HCT116 (cell line): ENCODE data around the gene FIZ1. TPM values are rescaled to one million over a fixed set of nuclear protein-coding genes. Genes with fewer than 3 reads are reported as not detected.

ENCODE experiments used
- ATAC-seq: fragments of 200-7000 bp; cut with Tn5 transposase; 2 replicates; pipeline ENCODE4 v1.9.1; 2020; ENCODE audit warnings: mild to moderate bottlenecking, moderate library complexity
- BruUV-seq: library from RNA; stranded (reverse); fragments of 400-500 nt; replicated peaks from 2 replicates; lab custom pipeline; 2021; lab: Mats Ljungman, UMichigan
- CTCF ChIA-PET: fragments of 300-600 bp; sonication (Branson Sonifier 250); formaldehyde crosslinking; loops from one replicate; lab custom pipeline; 2021; ENCODE audit warnings: antibody characterized with exemption; lab: Charles Lee
- POLR2A ChIA-PET: fragments of 300-600, 350-600 bp; sonication (Branson Sonifier 250); formaldehyde crosslinking; loops from one replicate; lab custom pipeline; 2021; ENCODE audit warnings: antibody characterized with exemption; lab: Charles Lee
- RAD21 ChIA-PET, 2 experiments: fragments of 300-600 bp; sonication (Branson Sonifier 250); formaldehyde crosslinking; loops; one replicate each; lab custom pipeline; 2023; ENCODE audit warnings: low total read pairs in 2 of 2; ENCODE audit not compliant: uncharacterized antibody in 2 of 2, unreplicated experiment in 2 of 2, low non-redundant PET in 1 of 2; lab: Charles Lee
- DNase-seq: peaks from one replicate; pipeline ENCODE4 v3.0.0-alpha.2; 2010; ENCODE audit warnings: low read depth, low spot score
- H2AFZ ChIP-seq: fragments of 200-600 bp; shearing (Covaris generic), sonication (generic); 2 replicates; pipeline ENCODE4 v1.6.1; 2017; ENCODE audit warnings: low read depth, mixed run types, mixed read lengths, antibody characterized with exemption, low read length; ENCODE audit not compliant: poor library complexity, severe bottlenecking
- H3K27ac ChIP-seq: 2 replicates; pipeline ENCODE4 v1.5.1; 2012; ENCODE audit warnings: low read depth, low read length
- H3K27me3 ChIP-seq: fragments of 200-600 bp; sonication (generic); 2 replicates; pipeline ENCODE4 v1.6.1; 2016; ENCODE audit warnings: mixed run types, low read length, mixed read lengths; ENCODE audit not compliant: insufficient read depth
- H3K36me3 ChIP-seq, 2 experiments: fragments of 200-500 bp in 1 of 2; fragments of 200-600 bp in 1 of 2; sonication (Bioruptor generic) in 1 of 2; sonication (generic) in 1 of 2; 2 replicates each; pipeline versions ENCODE4 v1.5.1 to v1.6.1; 2014 to 2016; ENCODE audit warnings: low read length in 2 of 2, inconsistent platforms in 1 of 2, mixed read lengths in 1 of 2, mixed run types in 1 of 2; ENCODE audit not compliant: insufficient read depth in 2 of 2, control insufficient read depth in 1 of 2
- H3K4me1 ChIP-seq, 2 experiments: fragments of 200-600 bp in 1 of 2; sonication (generic) in 1 of 2; 2 replicates each; pipeline versions ENCODE4 v1.5.1 to v1.6.1; 2012 to 2017; ENCODE audit warnings: low read length in 2 of 2, inconsistent platforms in 1 of 2, mild to moderate bottlenecking in 1 of 2, mixed read lengths in 1 of 2, mixed run types in 1 of 2, moderate library complexity in 1 of 2; ENCODE audit not compliant: insufficient read depth in 2 of 2, control insufficient read depth in 1 of 2
- H3K4me2 ChIP-seq: fragments of 200-600 bp; sonication (generic); 2 replicates; pipeline ENCODE4 v1.6.1; 2017; ENCODE audit warnings: mixed run types, low read length, mixed read lengths
- H3K4me3 ChIP-seq, 2 experiments: fragments of 200-600 bp in 1 of 2; sonication (generic) in 1 of 2; replicated peaks in 1 of 2; 2 replicates each; pipeline ENCODE4 v1.5.1; 2011 to 2016; ENCODE audit warnings: low read length in 2 of 2, control low read depth in 1 of 2, low read depth in 1 of 2, mild to moderate bottlenecking in 1 of 2, mixed read lengths in 1 of 2, mixed run types in 1 of 2
- H3K79me2 ChIP-seq: fragments of 200-600 bp; sonication (generic); 2 replicates; pipeline ENCODE4 v1.6.1; 2017; ENCODE audit warnings: mild to moderate bottlenecking, mixed run types, low read length, moderate library complexity, mixed read lengths; ENCODE audit not compliant: insufficient read depth
- H3K9ac ChIP-seq: fragments of 200-600 bp; sonication (generic); 2 replicates; pipeline ENCODE4 v1.6.1; 2016; ENCODE audit warnings: low read length, mixed read lengths
- H3K9me2 ChIP-seq: fragments of 200-600 bp; sonication (generic), shearing (Covaris generic); 2 replicates; pipeline ENCODE4 v1.6.1; 2017; ENCODE audit warnings: mixed run types, mild to moderate bottlenecking, moderate library complexity; ENCODE audit not compliant: insufficient read depth
- H3K9me3 ChIP-seq, 2 experiments: fragments of 200-500 bp in 1 of 2; fragments of 200-600 bp in 1 of 2; sonication (Bioruptor generic) in 1 of 2; sonication (generic) in 1 of 2; 2 replicates each; pipeline ENCODE4 v1.6.1; 2014 to 2017; ENCODE audit warnings: low read length in 2 of 2, mixed read lengths in 2 of 2, inconsistent platforms in 1 of 2, low read depth in 1 of 2, mild to moderate bottlenecking in 1 of 2, mixed run types in 1 of 2, moderate library complexity in 1 of 2; ENCODE audit not compliant: control insufficient read depth in 1 of 2, insufficient read depth in 1 of 2
- H4K20me1 ChIP-seq: fragments of 200-600 bp; sonication (generic), shearing (Covaris generic); 2 replicates; pipeline ENCODE4 v1.6.1; 2017; ENCODE audit warnings: mixed run types, mild to moderate bottlenecking, moderate library complexity; ENCODE audit not compliant: insufficient read depth
- CBX3 ChIP-seq: IDR thresholded peaks from 2 replicates; pipeline ENCODE4 v1.6.1; 2012; ENCODE audit warnings: low read depth
- CEBPB ChIP-seq: IDR thresholded peaks from 2 replicates; pipeline ENCODE4 v1.6.1; 2012; ENCODE audit warnings: low read depth
- EGR1 ChIP-seq: IDR thresholded peaks from 2 replicates; pipeline ENCODE4 v1.6.1; 2012; ENCODE audit warnings: low read depth
- TCF7L2 ChIP-seq: IDR thresholded peaks from 2 replicates; pipeline ENCODE4 v1.7.0; 2011; ENCODE audit warnings: borderline replicate concordance, inconsistent platforms; ENCODE audit not compliant: insufficient read depth, insufficient read length; ENCODE audit errors: extremely low read depth
- ZFX ChIP-seq: fragments of 450-650 bp; IDR thresholded peaks from 2 replicates; pipeline ENCODE4 v1.6.1; 2017
- intact Hi-C: fragments of 100-400 bp; cut with micrococcal nuclease; formaldehyde crosslinking; loops from 2 replicates; pipeline ENCODE4 v1.10.0; 2022
- total RNA-seq: library from RNA; stranded (reverse); gene quantifications from one replicate; pipeline ENCODE4 v1.2.1, GENCODE V29; 2021; ENCODE audit not compliant: unreplicated experiment
- TF ChIP-seq, protein P1 (sequence below): IDR thresholded peaks from 2 replicates; pipeline ENCODE4 v1.6.1; 2012
- TF ChIP-seq, protein P2 (sequence below): IDR thresholded peaks from 2 replicates; pipeline ENCODE4 v1.6.1; 2011; ENCODE audit warnings: mild to moderate bottlenecking, low read length, moderate library complexity; ENCODE audit not compliant: insufficient replicate concordance; ENCODE audit errors: extremely low read depth
- TF ChIP-seq, protein P3 (sequence below): IDR thresholded peaks from 2 replicates; pipeline ENCODE4 v1.6.1; 2012; ENCODE audit warnings: low read depth

Gene FIZ1
- total RNA-seq, 1 experiment from 2014 or later, result 15.3 TPM

DNA sequence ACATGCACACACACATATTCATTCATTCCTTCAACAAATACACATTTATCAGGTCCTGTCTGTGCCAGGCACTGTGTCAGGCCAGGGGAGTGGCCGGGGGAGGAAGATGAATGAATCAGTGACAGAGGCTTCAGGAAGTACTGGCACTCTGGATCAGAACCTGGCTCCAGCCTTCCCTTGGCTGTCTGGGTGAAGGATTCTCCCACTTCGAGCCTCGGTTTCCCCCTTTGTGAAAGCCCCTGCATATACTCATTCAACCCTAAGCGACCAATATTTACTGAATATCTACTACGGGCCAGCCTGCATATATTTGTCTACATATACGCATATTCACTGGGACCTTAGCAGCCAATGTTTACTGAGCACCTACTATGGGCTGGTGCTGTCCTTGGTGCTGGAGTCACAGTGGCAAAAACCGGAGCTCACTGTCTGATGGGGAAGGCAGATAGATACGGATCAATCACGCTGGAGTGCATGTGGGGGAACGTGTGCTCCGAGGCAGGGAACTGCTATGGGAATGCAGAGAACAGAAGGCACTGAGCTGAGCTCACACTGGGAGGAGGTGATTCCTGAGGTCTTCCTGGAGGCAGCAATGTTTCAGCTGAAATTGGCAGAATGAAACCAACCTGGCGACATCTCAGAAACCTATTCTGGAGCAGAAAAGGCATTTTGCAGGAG, 18.0 kb downstream of the FIZ1 start:
- Histone ChIP-seq H3K4me1 (peaks cover 7 to 14% of the 10 kb centered on the region in 2 experiments; a peak in 3 of 4 replicates), H3K4me2 (peak overlapping the region; percentile 84), H4K20me1 (no peaks in the 10 kb centered on the region), H2AFZ (no peak overlapping the region), H3K79me2 (peaks cover 16% of the 10 kb centered on the region), H3K9me3 (no peaks in the 10 kb centered on the region), H3K27ac (peak overlapping the region; percentile 40), H3K9ac (peak overlapping the region; percentile 86), H3K9me2 (no peaks in the 10 kb centered on the region), H3K27me3 (no peaks in the 10 kb centered on the region), H3K36me3 (no peaks in the 10 kb centered on the region; a peak in 2 of 4 replicates)
- ChIA-PET RAD21 (no interaction called here), POLR2A (interaction anchor here (1.1 to 1.2 kb wide), 2 partner anchors 23 to 73 kb away, joined by 4 read pairs; partner anchors contain the start of gene U2AF2)
- peak; percentile 58 for ATAC-seq
- intact Hi-C loops, result no loop called here
- BruUV-seq, result no TSS peak
- no peak for DNase-seq
- TF ChIP-seq, protein P1, sequence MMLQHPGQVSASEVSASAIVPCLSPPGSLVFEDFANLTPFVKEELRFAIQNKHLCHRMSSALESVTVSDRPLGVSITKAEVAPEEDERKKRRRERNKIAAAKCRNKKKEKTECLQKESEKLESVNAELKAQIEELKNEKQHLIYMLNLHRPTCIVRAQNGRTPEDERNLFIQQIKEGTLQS, result no peak
- TF ChIP-seq TCF7L2, result no peak
- TF ChIP-seq CBX3, result no peak
- TF ChIP-seq, protein P2, sequence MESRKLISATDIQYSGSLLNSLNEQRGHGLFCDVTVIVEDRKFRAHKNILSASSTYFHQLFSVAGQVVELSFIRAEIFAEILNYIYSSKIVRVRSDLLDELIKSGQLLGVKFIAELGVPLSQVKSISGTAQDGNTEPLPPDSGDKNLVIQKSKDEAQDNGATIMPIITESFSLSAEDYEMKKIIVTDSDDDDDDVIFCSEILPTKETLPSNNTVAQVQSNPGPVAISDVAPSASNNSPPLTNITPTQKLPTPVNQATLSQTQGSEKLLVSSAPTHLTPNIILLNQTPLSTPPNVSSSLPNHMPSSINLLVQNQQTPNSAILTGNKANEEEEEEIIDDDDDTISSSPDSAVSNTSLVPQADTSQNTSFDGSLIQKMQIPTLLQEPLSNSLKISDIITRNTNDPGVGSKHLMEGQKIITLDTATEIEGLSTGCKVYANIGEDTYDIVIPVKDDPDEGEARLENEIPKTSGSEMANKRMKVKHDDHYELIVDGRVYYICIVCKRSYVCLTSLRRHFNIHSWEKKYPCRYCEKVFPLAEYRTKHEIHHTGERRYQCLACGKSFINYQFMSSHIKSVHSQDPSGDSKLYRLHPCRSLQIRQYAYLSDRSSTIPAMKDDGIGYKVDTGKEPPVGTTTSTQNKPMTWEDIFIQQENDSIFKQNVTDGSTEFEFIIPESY, result no peak
- TF ChIP-seq, protein P3, sequence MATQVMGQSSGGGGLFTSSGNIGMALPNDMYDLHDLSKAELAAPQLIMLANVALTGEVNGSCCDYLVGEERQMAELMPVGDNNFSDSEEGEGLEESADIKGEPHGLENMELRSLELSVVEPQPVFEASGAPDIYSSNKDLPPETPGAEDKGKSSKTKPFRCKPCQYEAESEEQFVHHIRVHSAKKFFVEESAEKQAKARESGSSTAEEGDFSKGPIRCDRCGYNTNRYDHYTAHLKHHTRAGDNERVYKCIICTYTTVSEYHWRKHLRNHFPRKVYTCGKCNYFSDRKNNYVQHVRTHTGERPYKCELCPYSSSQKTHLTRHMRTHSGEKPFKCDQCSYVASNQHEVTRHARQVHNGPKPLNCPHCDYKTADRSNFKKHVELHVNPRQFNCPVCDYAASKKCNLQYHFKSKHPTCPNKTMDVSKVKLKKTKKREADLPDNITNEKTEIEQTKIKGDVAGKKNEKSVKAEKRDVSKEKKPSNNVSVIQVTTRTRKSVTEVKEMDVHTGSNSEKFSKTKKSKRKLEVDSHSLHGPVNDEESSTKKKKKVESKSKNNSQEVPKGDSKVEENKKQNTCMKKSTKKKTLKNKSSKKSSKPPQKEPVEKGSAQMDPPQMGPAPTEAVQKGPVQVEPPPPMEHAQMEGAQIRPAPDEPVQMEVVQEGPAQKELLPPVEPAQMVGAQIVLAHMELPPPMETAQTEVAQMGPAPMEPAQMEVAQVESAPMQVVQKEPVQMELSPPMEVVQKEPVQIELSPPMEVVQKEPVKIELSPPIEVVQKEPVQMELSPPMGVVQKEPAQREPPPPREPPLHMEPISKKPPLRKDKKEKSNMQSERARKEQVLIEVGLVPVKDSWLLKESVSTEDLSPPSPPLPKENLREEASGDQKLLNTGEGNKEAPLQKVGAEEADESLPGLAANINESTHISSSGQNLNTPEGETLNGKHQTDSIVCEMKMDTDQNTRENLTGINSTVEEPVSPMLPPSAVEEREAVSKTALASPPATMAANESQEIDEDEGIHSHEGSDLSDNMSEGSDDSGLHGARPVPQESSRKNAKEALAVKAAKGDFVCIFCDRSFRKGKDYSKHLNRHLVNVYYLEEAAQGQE, result peak; percentile 99
- no peak for TF ChIP-seq EGR1
- no peak for TF ChIP-seq ZFX
- no peak for TF ChIP-seq CEBPB
- TF ChIP-seq, all 23 proteins: peak for 1
- peak overlapping the region; percentile 92 to 94 for H3K4me3 ChIP-seq
- CTCF ChIA-PET, result no interaction called here
